SU-DHL-6 (cell line): ENCODE data around the gene MITF.

ENCODE experiments used
- CTCF ChIP-seq: fragments of 200-600 bp; sonication (generic); IDR thresholded peaks from one replicate; pipeline ENCODE4 v1.5.1; 2017; ENCODE audit warnings: antibody characterized with exemption, mild to moderate bottlenecking, low read length, moderate library complexity; ENCODE audit not compliant: insufficient read depth, poor library complexity, severe bottlenecking
- EZH2phosphoT487 ChIP-seq: fragments of 200-600 bp; sonication (generic), shearing (Covaris generic); conservative IDR thresholded peaks from 2 replicates; pipeline ENCODE4 v1.6.1; 2018; ENCODE audit warnings: mild to moderate bottlenecking, antibody characterized with exemption, low read length, moderate library complexity, mixed read lengths

GRCh38 chr3:69770219-69770618 lies 31.0 kb downstream of the MITF start:
- TF ChIP-seq CTCF (no peak), EZH2phosphoT487 (no peak)
